Stimulated activated effector memory CD8-positive, alpha-beta T cell treated with anti-CD3 and anti-CD28 coated beads, Interleukin-12 subunit alpha, Interleukin-12 subunit beta, amount 100 ng/mL, for 72 hours (primary cell): ENCODE results near the gene EDN3.

Experiments used
- ATAC-seq: fragments of 150-1000 bp; cut with Tn5 transposase; 2 replicates; pipeline ENCODE4 v1.10.0; 2021
- DNase-seq, 2 donors: peaks; one replicate each; pipeline ENCODE4 v3.0.0; 2021 to 2022; ENCODE audit warnings: low spot score in 2 of 2
- H3K27ac Mint-ChIP-seq: one replicate; pipeline ENCODE4 v1.8.0; 2022; ENCODE audit warnings: mild to moderate bottlenecking, mixed read lengths
- H3K36me3 Mint-ChIP-seq: one replicate; pipeline ENCODE4 v1.8.0; 2022; ENCODE audit warnings: mild to moderate bottlenecking, mixed read lengths
- H3K4me1 Mint-ChIP-seq: one replicate; pipeline ENCODE4 v1.8.0; 2022; ENCODE audit warnings: mixed read lengths
- H3K4me3 Mint-ChIP-seq: one replicate; pipeline ENCODE4 v1.8.0; 2022; ENCODE audit warnings: mild to moderate bottlenecking, mixed read lengths
- H3K9me3 Mint-ChIP-seq: one replicate; pipeline ENCODE4 v1.8.0; 2022; ENCODE audit warnings: mixed read lengths

EDN3 gene

DNA sequence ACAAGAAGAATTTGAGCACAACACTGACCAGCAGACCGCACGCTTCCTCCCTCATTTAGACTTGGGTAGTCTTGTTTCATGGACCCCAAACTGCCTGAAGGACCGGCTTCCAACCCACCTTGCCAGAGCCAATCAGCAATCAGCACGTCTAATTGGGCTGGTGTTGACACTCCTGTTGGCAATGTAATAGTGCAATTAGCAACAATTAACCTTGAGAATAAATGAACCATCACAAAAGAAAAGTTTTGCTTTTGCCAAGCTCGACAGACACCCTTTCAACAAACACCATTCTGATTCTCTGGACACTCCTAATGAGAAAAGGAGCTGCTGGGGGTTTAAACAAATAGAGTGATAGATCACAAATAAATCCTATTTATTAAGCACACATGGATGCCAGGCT is 61.0 kb downstream of the EDN3 start:
- H3K4me1 Mint-ChIP-seq: no peaks in the 10 kb centered on the region
- no peak overlapping the region for H3K4me3 Mint-ChIP-seq
- ATAC-seq: no peak
- no peak for DNase-seq
- no peaks in the 10 kb centered on the region for H3K36me3 Mint-ChIP-seq
- no peak overlapping the region for H3K27ac Mint-ChIP-seq
- no peaks in the 10 kb centered on the region for H3K9me3 Mint-ChIP-seq

DNA sequence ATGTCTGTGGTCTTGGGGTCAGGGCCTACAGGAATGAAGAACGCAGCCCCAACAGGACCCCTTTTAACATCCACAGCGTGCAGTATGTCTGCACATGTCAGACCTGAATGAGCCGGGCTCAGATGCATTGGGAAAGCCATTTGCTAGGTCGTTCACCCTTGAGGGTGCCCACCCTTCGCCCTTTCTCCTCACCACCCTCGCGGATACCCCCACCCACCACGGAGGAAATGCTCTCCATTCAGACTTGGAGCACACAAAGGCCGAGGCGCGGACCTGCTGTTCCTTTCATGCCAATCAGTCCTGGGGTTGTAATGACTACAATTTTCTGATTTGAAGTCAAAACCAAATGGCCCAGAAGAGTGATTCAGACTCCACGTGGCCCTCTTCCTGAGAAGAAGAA is 62.7 kb downstream of the EDN3 start:
- DNase-seq: no peak
- H3K9me3 Mint-ChIP-seq: no peaks in the 10 kb centered on the region
- H3K4me1 Mint-ChIP-seq: no peaks in the 10 kb centered on the region
- no peaks in the 10 kb centered on the region for H3K36me3 Mint-ChIP-seq
- no peak overlapping the region for H3K27ac Mint-ChIP-seq
- no peak for ATAC-seq
- no peak overlapping the region for H3K4me3 Mint-ChIP-seq

DNA sequence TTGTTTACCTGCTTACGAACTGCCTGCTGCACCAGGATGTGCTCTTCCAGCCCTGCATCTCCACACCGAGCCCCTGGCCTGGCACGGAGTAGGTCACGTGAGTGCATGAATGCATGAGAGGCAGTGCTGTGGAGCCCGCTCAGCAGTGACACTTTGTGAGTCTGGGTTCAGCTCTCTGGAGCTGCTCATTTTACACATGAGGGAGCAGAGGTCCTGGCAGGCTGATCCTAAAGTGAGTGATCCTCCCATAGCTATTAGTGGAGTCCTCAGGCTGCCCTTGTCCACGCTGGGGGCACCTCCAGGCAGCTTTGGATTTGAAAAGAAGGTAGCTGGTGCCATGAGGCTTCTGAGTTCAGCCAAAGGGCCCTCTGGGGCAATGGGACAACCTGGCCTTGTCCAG is 64.2 kb downstream of the EDN3 start:
- no peaks in the 10 kb centered on the region for H3K9me3 Mint-ChIP-seq
- H3K36me3 Mint-ChIP-seq: no peaks in the 10 kb centered on the region
- no peaks in the 10 kb centered on the region for H3K4me1 Mint-ChIP-seq
- no peak for ATAC-seq
- no peak overlapping the region for H3K4me3 Mint-ChIP-seq
- no peak for DNase-seq
- H3K27ac Mint-ChIP-seq: no peak overlapping the region

DNA sequence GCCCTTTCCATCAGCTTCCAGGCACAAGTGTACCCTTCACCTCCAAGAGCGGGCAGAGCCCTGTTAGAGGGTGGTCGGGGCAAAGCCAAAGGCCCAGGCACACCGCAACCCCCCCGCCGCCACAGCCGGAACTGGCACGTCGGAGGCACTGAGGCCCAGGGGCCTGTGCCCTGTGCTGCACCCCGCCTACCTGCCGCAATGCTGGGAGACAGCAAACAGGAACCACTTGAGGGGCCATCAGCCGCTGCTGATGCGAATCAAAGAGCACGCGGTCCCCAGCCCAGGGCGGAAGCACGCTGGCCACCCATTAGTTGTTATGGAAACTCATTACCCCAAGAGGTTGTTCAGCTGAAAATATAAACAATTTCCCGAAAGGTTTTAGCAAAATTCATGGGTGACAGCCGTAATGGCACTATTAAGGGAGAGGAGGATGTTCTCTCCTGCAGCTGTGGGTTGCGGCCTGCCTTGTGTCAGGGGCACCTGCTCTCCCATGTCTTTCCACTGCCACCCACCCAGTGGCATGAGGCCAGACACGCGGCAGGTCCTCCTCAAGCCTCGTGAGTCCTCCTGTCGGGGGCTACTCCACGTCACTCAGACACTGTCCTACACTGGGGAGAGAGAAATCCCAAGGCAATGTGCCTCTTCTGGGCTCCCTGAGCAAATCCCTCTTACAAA is 65.3 kb downstream of the EDN3 start:
- Mint-ChIP-seq H3K4me1 (no peaks in the 10 kb centered on the region), H3K9me3 (no peaks in the 10 kb centered on the region), H3K4me3 (no peak overlapping the region), H3K36me3 (no peaks in the 10 kb centered on the region), H3K27ac (no peak overlapping the region)
- ATAC-seq (no peak), DNase-seq (no peak)

DNA sequence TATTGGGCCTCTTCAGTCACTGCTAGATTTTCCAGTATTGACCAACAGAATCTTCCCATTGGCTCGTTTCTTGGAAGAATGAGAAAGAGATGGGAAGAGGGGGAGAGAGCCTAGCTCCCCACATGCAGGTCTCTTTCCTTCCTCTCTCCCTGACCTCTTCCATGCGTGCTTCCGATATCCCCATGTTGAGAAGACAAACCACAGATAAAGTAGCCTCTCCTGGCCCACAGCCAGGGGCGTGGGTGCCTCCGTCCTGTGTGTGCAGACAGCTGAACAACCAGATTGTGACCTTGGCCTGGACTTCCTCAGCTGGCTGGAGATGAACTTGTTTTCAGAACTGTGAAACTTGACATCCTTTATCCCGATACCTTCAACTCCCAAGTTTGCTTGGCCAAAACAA is 71.0 kb downstream of the EDN3 start:
- DNase-seq: no peak
- Mint-ChIP-seq H3K36me3 (no peaks in the 10 kb centered on the region), H3K4me1 (no peaks in the 10 kb centered on the region), H3K9me3 (no peaks in the 10 kb centered on the region), H3K4me3 (no peak overlapping the region), H3K27ac (no peak overlapping the region)
- ATAC-seq: no peak

DNA sequence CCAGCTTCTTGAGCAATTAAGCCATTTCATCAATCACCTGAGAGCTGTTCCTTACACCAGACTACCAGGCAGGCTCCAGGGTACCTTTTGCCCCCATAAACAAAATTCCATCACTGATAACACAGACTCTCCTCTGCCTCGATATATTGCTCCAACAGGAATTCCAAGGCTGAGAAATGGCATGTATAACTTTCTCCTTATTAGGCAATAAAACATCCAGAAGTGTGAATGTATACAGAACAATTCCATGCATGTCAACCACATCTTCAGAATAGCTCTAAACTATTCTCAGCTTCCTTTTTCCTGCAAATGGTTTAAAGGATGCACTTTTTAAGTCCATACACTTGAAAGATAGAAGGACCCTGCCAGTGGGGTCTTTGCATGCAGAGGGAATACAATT is 73.8 kb downstream of the EDN3 start:
- DNase-seq (no peak), ATAC-seq (no peak)
- Mint-ChIP-seq H3K9me3 (no peaks in the 10 kb centered on the region), H3K27ac (no peak overlapping the region), H3K4me3 (no peak overlapping the region), H3K36me3 (no peaks in the 10 kb centered on the region), H3K4me1 (no peaks in the 10 kb centered on the region)

DNA sequence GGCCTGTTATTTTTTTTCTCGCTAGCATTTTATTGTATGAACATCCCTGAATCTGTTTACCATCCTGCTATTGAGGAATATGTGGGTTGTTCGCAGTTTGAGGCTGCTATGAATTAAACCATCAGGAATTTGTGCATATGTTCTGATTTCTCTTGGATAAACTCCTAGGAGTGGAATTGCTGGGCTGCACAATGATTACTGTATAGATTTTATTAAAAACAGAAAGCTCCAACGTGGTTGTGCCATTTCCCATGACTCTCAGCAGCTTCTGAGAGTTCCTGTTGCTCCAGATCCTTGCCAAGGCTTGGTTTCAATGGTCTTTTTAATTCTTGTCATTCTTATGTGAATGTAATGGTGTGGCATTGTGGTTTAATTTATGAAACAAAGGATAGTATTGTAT is 75.1 kb downstream of the EDN3 start:
- Mint-ChIP-seq H3K27ac (no peak overlapping the region), H3K36me3 (no peaks in the 10 kb centered on the region), H3K4me1 (no peaks in the 10 kb centered on the region), H3K4me3 (no peak overlapping the region), H3K9me3 (no peaks in the 10 kb centered on the region)
- ATAC-seq (no peak), DNase-seq (no peak)
